Measurements from ENCODE around the gene DCAF7.

- TF ChIP-seq CTCF (IDR thresholded peaks at IDR 0.05; ENCODE audit: low read depth, low read length) (no peak), EZH2phosphoT487 (IDR thresholded peaks at IDR 0.05; ENCODE audit: low read depth) (no peak)
These were observed 72.5 kb downstream of the DCAF7 start for GRCh38 chr17:63622574-63623390.
